ENCODE measurements around the gene MPO. TPM values are rescaled to one million over a fixed set of nuclear protein-coding genes. Genes with fewer than 3 reads are reported as not detected.

MPO gene
- total RNA-seq, 1 experiment from 2014 or later: not detected

DNA sequence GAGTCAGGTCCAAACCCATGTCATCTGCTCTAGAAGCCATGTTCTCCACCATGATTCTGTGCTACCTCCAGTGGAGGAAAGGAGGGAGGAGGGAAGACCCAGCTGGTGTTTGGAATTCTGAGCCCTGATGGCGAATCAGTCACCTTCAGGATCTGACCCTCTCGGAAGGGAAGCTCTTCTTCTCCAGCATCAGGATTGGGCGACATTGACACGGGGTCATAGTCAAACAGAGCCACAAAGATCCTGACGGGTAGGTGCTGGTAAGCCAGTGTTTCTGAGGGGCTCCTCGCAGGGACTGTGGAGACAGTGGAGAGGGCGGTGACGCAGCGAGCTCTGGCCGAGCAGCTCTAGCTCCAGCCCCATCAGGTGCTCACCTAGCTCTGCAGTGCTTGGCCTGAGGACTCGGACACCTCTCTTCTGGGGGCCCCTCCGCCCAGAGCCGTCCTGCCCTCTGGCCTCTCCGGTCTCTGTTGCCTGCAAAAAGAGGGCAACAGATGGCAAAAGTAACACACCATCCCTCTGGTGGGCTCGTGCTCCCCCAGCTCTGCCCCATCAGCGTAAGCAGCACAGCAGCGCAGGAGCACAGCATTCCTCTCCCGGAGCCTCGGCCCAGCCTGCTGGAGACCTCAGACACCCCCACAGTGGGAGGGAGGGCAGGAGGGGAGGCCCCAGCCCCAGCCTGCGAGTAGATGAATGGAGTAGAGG is 26.9 kb upstream of the MPO start:
- no peak for TF ChIP-seq CBX3 (IDR thresholded peaks at IDR 0.05; ENCODE audit: low read depth)
- TF ChIP-seq POLR2AphosphoS5 (IDR thresholded peaks at IDR 0.05; ENCODE audit: low read depth, low read length): no peak
- TF ChIP-seq ZFX (IDR thresholded peaks at IDR 0.05): no peak
- no peak for TF ChIP-seq JUND (IDR thresholded peaks at IDR 0.05)
- no peak for TF ChIP-seq YY1 (IDR thresholded peaks at IDR 0.05; ENCODE audit: extremely low read depth, insufficient replicate concordance, low read depth, low read length)
- no peak for TF ChIP-seq SP1 (IDR thresholded peaks at IDR 0.05; ENCODE audit: low read depth)
- TF ChIP-seq SRF (IDR thresholded peaks at IDR 0.05; ENCODE audit: low read depth): no peak
- no peak for TF ChIP-seq FOSL1 (IDR thresholded peaks at IDR 0.05; ENCODE audit: low read depth)
- no peak for TF ChIP-seq ELF1 (IDR thresholded peaks at IDR 0.05; ENCODE audit: borderline replicate concordance, low read depth)
- no peak for TF ChIP-seq ZNF274 (IDR thresholded peaks at IDR 0.05; ENCODE audit: low read depth, low read length)
- TF ChIP-seq, protein P1, sequence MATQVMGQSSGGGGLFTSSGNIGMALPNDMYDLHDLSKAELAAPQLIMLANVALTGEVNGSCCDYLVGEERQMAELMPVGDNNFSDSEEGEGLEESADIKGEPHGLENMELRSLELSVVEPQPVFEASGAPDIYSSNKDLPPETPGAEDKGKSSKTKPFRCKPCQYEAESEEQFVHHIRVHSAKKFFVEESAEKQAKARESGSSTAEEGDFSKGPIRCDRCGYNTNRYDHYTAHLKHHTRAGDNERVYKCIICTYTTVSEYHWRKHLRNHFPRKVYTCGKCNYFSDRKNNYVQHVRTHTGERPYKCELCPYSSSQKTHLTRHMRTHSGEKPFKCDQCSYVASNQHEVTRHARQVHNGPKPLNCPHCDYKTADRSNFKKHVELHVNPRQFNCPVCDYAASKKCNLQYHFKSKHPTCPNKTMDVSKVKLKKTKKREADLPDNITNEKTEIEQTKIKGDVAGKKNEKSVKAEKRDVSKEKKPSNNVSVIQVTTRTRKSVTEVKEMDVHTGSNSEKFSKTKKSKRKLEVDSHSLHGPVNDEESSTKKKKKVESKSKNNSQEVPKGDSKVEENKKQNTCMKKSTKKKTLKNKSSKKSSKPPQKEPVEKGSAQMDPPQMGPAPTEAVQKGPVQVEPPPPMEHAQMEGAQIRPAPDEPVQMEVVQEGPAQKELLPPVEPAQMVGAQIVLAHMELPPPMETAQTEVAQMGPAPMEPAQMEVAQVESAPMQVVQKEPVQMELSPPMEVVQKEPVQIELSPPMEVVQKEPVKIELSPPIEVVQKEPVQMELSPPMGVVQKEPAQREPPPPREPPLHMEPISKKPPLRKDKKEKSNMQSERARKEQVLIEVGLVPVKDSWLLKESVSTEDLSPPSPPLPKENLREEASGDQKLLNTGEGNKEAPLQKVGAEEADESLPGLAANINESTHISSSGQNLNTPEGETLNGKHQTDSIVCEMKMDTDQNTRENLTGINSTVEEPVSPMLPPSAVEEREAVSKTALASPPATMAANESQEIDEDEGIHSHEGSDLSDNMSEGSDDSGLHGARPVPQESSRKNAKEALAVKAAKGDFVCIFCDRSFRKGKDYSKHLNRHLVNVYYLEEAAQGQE (IDR thresholded peaks at IDR 0.05; ENCODE audit: low read depth): no peak
- BruUV-seq (replicated peaks): no TSS peak
- H2AFZ ChIP-seq (ENCODE audit: low read depth, low read length, poor library complexity, severe bottlenecking): no peak overlapping the region
- H3K79me2 ChIP-seq (ENCODE audit: insufficient read depth, low read length): no peaks in the 10 kb centered on the region
- DNase-seq (ENCODE audit: low read depth, low spot score) (no peak), ATAC-seq (no peak)
- no peak overlapping the region for H3K4me2 ChIP-seq (ENCODE audit: low read length)
- H4K20me1 ChIP-seq (ENCODE audit: insufficient read depth): no peaks in the 10 kb centered on the region
- H3K27ac ChIP-seq (ENCODE audit: low read depth, low read length): no peak overlapping the region
- RAD21 ChIA-PET (ENCODE audit: low non-redundant PET in 1 of 2, low total read pairs in 2 of 2, uncharacterized antibody in 2 of 2, unreplicated experiment in 2 of 2): no interaction called here
- H3K9ac ChIP-seq (ENCODE audit: low read length): no peak overlapping the region
- no peaks in the 10 kb centered on the region for H3K36me3 ChIP-seq (ENCODE audit: control insufficient read depth in 1 of 2, insufficient read depth in 2 of 2, low read length in 2 of 2)
- H3K9me2 ChIP-seq (ENCODE audit: insufficient read depth): no peaks in the 10 kb centered on the region
- H3K9me3 ChIP-seq (ENCODE audit: control insufficient read depth in 1 of 2, insufficient read depth in 1 of 2, low read depth in 1 of 2, low read length in 2 of 2): no peaks in the 10 kb centered on the region
- CTCF ChIA-PET: interaction anchor here (1.1 to 2.3 kb wide), 3 partner anchors 10 to 140 kb away, joined by 4 to 13 read pairs (median 4); no protein-coding TSS in a partner anchor
- H3K4me3 ChIP-seq (replicated peaks in 1 of 2; ENCODE audit: low read depth in 1 of 2, low read length in 2 of 2): no peak overlapping the region
- POLR2A ChIA-PET: interaction anchor here (0.6 to 1.4 kb wide), 2 partner anchors 43 to 324 kb away, joined by 3 to 4 read pairs; no protein-coding TSS in a partner anchor
- intact Hi-C loops (cut with micrococcal nuclease): no loop called here
- no peaks in the 10 kb centered on the region for H3K27me3 ChIP-seq (ENCODE audit: insufficient read depth, low read length)
- H3K4me1 ChIP-seq (ENCODE audit: control insufficient read depth in 1 of 2, insufficient read depth in 2 of 2, low read length in 2 of 2): peaks cover 0 to 9% of the 10 kb centered on the region in 2 experiments; a peak in 2 of 4 replicates
